Thyroid gland (tissue), 4 donors: ENCODE results near the gene TMEM121B.

Experiments used
- CTCF ChIP-seq, 6 experiments: fragments of 200-600 bp in 3 of 6; fragments of 450-650 bp in 3 of 6; sonication (generic) in 3 of 6; IDR thresholded peaks; one replicate each; pipeline ENCODE4 v1.5.1; 2016 to 2019; ENCODE audit warnings: antibody characterized with exemption in 6 of 6, mild to moderate bottlenecking in 2 of 6, inconsistent platforms in 1 of 6, moderate library complexity in 1 of 6
- POLR2A ChIP-seq, 2 donors: fragments of 450-650 bp; IDR thresholded peaks; one replicate each; pipeline ENCODE4 v1.6.1; 2017; ENCODE audit warnings: antibody characterized with exemption in 2 of 2, mild to moderate bottlenecking in 2 of 2, moderate library complexity in 1 of 2

GRCh38 chr22:17145021-17145680 lies 24.0 kb upstream of the TMEM121B start:
- TF ChIP-seq CTCF (IDR thresholded peaks at IDR 0.05) (no peak), POLR2A (IDR thresholded peaks at IDR 0.05) (no peak)
